Breast epithelium (tissue), 4 donors: ENCODE data around the gene ZNF157. TPM values are rescaled to one million over a fixed set of nuclear protein-coding genes. Genes with fewer than 3 reads are reported as not detected.

Experiments
- DNase-seq, 2 donors: peaks; one replicate each; pipeline ENCODE4 v3.0.0-alpha.2; 2019; ENCODE audit warnings: low spot score in 2 of 2
- H3K27ac ChIP-seq, 2 donors: fragments of 200-600 bp; sonication (generic) in 1 of 2; one replicate each; pipeline ENCODE4 v1.5.1; 2016 to 2019; ENCODE audit warnings: mild to moderate bottlenecking in 1 of 2
- H3K27me3 ChIP-seq, 2 donors: fragments of 200-600 bp; sonication (generic) in 1 of 2; one replicate each; pipeline versions ENCODE4 v1.5.1 to v1.6.0; 2017 to 2019; ENCODE audit warnings: control low read depth in 1 of 2, mild to moderate bottlenecking in 1 of 2
- H3K36me3 ChIP-seq: fragments of 200-600 bp; one replicate; pipeline ENCODE4 v1.5.1; 2019
- H3K4me1 ChIP-seq, 2 donors: fragments of 200-600 bp; sonication (generic); one replicate each; pipeline ENCODE4 v1.5.1; 2016 to 2019; ENCODE audit warnings: control low read depth in 1 of 2
- H3K4me3 ChIP-seq, 3 donors: fragments of 200-600 bp; sonication (generic); 1 replicate in 2 of 3; 2 replicates in 1 of 3; pipeline ENCODE4 v1.5.1; 2016 to 2019; ENCODE audit warnings: mild to moderate bottlenecking in 3 of 3, moderate library complexity in 2 of 3
- H3K9me3 ChIP-seq, 2 donors: fragments of 200-600 bp; sonication (generic) in 1 of 2; one replicate each; pipeline ENCODE4 v1.5.1; 2016 to 2019; ENCODE audit warnings: control low read depth in 1 of 2
- CTCF ChIP-seq, 3 donors: fragments of 450-650 bp; IDR thresholded peaks; one replicate each; pipeline ENCODE4 v1.5.1; 2016 to 2017; ENCODE audit warnings: antibody characterized with exemption in 3 of 3, mild to moderate bottlenecking in 3 of 3, moderate library complexity in 3 of 3
- POLR2A ChIP-seq: fragments of 450-650 bp; IDR thresholded peaks from one replicate; pipeline ENCODE4 v1.6.1; 2016; ENCODE audit warnings: antibody characterized with exemption, mild to moderate bottlenecking, moderate library complexity
- POLR2AphosphoS5 ChIP-seq, 3 donors: sonication (generic); formaldehyde crosslinking; IDR thresholded peaks; one replicate each; pipeline ENCODE4 v1.6.1; 2017; ENCODE audit warnings: antibody characterized with exemption in 3 of 3
- intact Hi-C: fragments of 100-400 bp; cut with DNase I; formaldehyde crosslinking; loops from one replicate; pipeline ENCODE4 v1.15.1; 2023; ENCODE audit warnings: low total_unique reads
- total RNA-seq, 3 donors: library from RNA; depleted of rRNA; stranded (reverse); fragments of >200 nt; gene quantifications; one replicate each; pipeline ENCODE4 v1.1.0, GENCODE V29; 2016

Gene ZNF157
- total RNA-seq, 3 donors from 2014 or later, result 0.29 to 0.33 TPM; not detected in 1

- peaks cover 3% of the 10 kb centered on the region for H3K36me3 ChIP-seq
These were observed 77.2 kb downstream of the ZNF157 start for GRCh38 chrX:47447607-47448006.

DNA sequence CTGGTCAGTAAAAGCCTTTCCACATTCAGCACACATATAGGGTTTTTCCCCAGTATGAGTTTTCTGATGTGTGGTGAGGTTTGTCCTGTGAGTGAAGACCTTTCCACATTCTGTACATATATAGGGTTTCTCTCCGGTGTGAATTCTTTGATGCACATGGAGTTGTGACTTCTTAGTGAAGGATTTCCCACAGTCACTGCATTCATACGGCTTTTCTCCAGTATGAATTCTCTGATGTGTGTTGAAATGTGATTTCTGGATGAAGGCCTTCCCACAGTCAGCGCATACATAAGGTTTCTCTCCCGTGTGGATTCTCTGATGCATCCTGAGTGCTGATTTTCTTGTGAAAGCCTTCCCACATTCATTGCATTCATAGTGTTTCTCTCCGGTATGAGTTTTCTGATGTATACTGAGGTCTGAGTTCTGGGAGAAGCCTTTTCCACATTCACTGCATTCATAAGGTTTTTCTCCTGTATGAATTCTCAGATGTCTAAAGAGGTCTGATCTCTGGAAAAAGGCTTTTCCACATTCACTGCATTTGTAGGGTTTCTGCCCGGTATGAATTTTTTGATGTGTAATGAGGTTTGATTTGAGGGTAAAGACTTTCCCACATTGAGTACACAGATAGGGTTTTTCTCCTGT, 77.9 kb downstream of the ZNF157 start:
- Histone ChIP-seq H3K4me1 (no peaks in the 10 kb centered on the region), H3K27me3 (peaks cover 0 to 13% of the 10 kb centered on the region in 2 donors), H3K9me3 (peaks cover 17 to 62% of the 10 kb centered on the region in 2 donors), H3K4me3 (no peak overlapping the region), H3K27ac (no peak overlapping the region), H3K36me3 (peaks cover 3% of the 10 kb centered on the region)
- intact Hi-C loops, result no loop called here
- no peak for DNase-seq
- no peak for TF ChIP-seq CTCF (IDR thresholded peaks at IDR 0.05)
- TF ChIP-seq POLR2AphosphoS5 (IDR thresholded peaks at IDR 0.05), result no peak
- no peak for TF ChIP-seq POLR2A

More at GRCh38 chrX:47447607-47448006, 77.2 kb downstream of the ZNF157 start:
- no peak overlapping the region for H3K4me3 ChIP-seq
- intact Hi-C loops, result no loop called here
- peaks cover 17 to 68% of the 10 kb centered on the region in 2 donors for H3K9me3 ChIP-seq
- no peak overlapping the region for H3K27ac ChIP-seq
- TF ChIP-seq CTCF (IDR thresholded peaks at IDR 0.05) (no peak), POLR2A (no peak), POLR2AphosphoS5 (IDR thresholded peaks at IDR 0.05) (no peak)
- DNase-seq, result no peak
- no peaks in the 10 kb centered on the region for H3K4me1 ChIP-seq
- peaks cover 0 to 13% of the 10 kb centered on the region in 2 donors for H3K27me3 ChIP-seq

GRCh38 chrX:47452112-47452511, 81.7 kb downstream of the ZNF157 start:
- H3K36me3 ChIP-seq, result peaks cover 3% of the 10 kb centered on the region
- no peak overlapping the region for H3K27ac ChIP-seq
- H3K27me3 ChIP-seq, result peaks cover 0 to 2% of the 10 kb centered on the region in 2 donors
- TF ChIP-seq POLR2AphosphoS5 (IDR thresholded peaks at IDR 0.05) (no peak), POLR2A (no peak), CTCF (IDR thresholded peaks at IDR 0.05) (no peak)
- intact Hi-C loops, result no loop called here
- peaks cover 13 to 49% of the 10 kb centered on the region in 2 donors for H3K9me3 ChIP-seq
- no peak for DNase-seq
- H3K4me3 ChIP-seq, result no peak overlapping the region
- no peaks in the 10 kb centered on the region for H3K4me1 ChIP-seq

- peaks cover 0 to 15% of the 10 kb centered on the region in 2 donors for H3K9me3 ChIP-seq
- TF ChIP-seq POLR2A, result no peak
- no peak for TF ChIP-seq POLR2AphosphoS5 (IDR thresholded peaks at IDR 0.05)
- TF ChIP-seq CTCF (IDR thresholded peaks at IDR 0.05), result no peak
- no peak overlapping the region for H3K4me3 ChIP-seq
- peaks cover 0 to 2% of the 10 kb centered on the region in 2 donors for H3K27me3 ChIP-seq
- no peak for DNase-seq
- no peaks in the 10 kb centered on the region for H3K36me3 ChIP-seq
- H3K4me1 ChIP-seq, result no peaks in the 10 kb centered on the region
- intact Hi-C loops, result no loop called here
- H3K27ac ChIP-seq, result no peak overlapping the region
These were observed 85.7 kb downstream of the ZNF157 start for GRCh38 chrX:47456080-47456479.

- DNase-seq, result no peak
- H3K36me3 ChIP-seq, result no peaks in the 10 kb centered on the region
- no peaks in the 10 kb centered on the region for H3K4me1 ChIP-seq
- intact Hi-C loops, result no loop called here
- peaks cover 0 to 15% of the 10 kb centered on the region in 2 donors for H3K9me3 ChIP-seq
- TF ChIP-seq CTCF (IDR thresholded peaks at IDR 0.05), result no peak
- TF ChIP-seq POLR2AphosphoS5 (IDR thresholded peaks at IDR 0.05), result no peak
- no peak for TF ChIP-seq POLR2A
- no peak overlapping the region for H3K4me3 ChIP-seq
- peaks cover 0 to 14% of the 10 kb centered on the region in 2 donors for H3K27me3 ChIP-seq
- no peak overlapping the region for H3K27ac ChIP-seq
These were observed 88.2 kb downstream of the ZNF157 start for GRCh38 chrX:47458528-47458927.
